ENCODE data around the gene C1orf210. TPM values are rescaled to one million over a fixed set of nuclear protein-coding genes. Genes with fewer than 3 reads are reported as not detected.

C1orf210 gene
- total RNA-seq, 8 experiments from 2014 or later = 0.11 to 0.66 (median 0.36) TPM; not detected in 2

DNA sequence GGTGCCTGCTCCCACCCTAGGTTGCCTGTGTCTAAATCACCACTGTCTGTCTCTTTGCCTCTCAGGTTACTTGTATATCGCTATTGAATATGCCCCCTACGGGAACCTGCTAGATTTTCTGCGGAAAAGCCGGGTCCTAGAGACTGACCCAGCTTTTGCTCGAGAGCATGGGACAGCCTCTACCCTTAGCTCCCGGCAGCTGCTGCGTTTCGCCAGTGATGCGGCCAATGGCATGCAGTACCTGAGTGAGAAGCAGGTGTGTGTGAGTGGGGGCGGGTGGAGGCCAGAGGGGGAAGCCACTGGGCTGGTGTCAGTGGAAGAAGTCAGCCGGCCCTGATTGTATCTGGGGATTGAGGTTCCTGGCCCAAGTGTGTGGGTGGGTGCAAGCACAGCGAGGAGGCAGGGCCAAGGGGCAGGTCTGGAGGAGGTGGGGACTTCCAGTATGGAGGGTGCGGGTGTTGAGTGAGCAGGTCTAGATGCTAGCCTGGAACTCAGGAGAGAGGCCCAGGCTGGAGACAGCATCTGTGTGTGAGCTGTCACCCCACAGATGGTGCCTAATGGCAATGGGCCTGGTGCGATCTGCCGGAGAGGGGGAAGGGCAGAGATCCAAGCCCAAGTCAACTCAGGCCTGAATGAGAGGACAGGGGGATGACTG, 32.6 kb upstream of the C1orf210 start:
- in situ Hi-C loops (cut with MboI; ENCODE audit: low pct_unique_long_range_greater_than_20kb in 2 of 9, low sequenced_read_pairs in 9 of 9, unreplicated experiment in 9 of 9) = no loop called here
- no peaks in the 10 kb centered on the region for H3K4me1 ChIP-seq (replicated peaks in 1 of 2)
- no peak overlapping the region for H3K4me3 ChIP-seq
- WGBS, 10 experiments = 40 to 100% (median 83%) methylated on average over 1 to 11 of the region's 15 CpGs; no CpG with 5 or more reads in 3 of the 10 experiments
- peak in 5 of 8 experiments; percentile 28 to 81 (median 54) for ATAC-seq (replicated peaks in 6 of 8)
- H3K27ac ChIP-seq = no peak overlapping the region

DNA sequence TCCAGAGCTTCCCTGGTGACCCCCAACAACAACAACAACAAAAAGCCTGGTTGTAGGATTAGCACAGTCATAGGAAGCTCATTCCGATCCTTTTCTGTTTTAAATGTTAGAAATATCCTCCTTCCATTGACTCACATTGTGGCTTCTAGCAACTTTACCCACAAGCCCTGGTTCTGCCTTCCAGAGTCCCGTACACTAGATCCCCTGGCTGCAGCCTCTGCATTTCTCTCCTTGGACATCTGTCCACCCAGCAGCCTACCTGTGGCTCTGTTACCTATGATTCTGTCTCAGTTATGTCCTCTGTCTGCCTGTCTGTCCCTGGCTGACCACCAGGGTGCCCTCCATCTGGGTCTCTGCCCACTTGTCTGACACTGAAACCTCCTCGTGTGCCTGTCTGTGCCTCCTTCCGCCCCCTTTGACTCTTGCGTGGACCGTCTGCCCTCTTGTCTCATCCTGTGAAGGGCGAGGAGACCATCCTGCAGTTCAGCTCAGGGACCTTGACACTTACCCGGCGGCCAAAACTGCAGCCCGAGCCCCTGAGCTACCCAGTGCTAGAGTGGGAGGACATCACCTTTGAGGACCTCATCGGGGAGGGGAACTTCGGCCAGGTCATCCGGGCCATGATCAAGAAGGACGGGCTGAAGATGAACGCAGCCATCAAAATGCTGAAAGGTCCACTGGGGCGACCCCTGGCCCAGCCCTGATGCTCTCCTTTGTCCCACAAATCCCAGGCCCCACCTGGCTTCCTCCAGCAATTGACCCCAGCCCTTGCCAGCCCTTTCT, 31.5 kb upstream of the C1orf210 start:
- Histone ChIP-seq H3K4me1 (replicated peaks in 1 of 2) (no peaks in the 10 kb centered on the region), H3K27ac (no peak overlapping the region), H3K4me3 (no peak overlapping the region)
- ATAC-seq (replicated peaks in 6 of 8) = peak in 1 of 8 experiments; percentile 18
- WGBS, 10 experiments = 40 to 91% (median 79%) methylated on average over 1 to 16 of the region's 16 CpGs; no CpG with 5 or more reads in 1 of the 10 experiments
- in situ Hi-C loops (cut with MboI; ENCODE audit: low pct_unique_long_range_greater_than_20kb in 2 of 9, low sequenced_read_pairs in 9 of 9, unreplicated experiment in 9 of 9) = no loop called here

DNA sequence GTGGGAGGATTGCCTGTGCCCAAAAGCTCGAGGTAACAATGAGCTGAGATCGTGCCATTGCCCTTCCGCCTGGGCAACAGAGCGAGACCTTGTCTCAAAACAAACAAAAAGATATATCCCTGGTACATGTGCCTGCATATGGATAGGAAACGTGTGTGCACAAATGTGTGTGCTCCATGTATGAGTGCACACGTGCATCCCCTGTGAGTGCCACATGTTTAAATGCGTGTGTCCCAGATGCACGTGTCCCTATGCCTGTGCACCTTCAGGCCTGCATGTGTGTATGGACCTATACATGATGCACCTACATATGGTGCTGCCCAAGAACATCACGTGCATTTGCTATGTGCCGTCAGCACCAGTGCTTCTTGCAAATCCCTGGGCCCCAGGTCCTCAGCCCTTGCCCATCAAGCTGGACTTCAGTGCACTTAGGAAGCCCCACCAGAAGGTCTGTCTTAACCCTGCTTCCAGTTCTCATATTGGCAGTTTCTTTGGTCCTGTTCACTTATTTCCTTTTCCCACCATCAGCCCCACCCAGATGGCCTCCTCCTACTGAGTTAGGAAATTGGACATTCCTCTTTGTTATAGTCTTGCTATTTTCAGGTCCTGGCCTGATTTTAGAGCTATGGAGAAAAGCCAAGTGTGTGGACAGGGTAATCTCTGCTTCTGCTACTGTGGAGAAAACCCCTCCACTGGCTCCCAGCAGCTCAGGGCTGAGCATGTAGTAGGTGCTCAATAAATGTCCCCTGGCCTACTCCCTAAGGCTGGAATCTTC, 30.8 kb upstream of the C1orf210 start:
- 84 to 100% (median 96%) methylated on average over 1 to 8 of the region's 10 CpGs; no CpG with 5 or more reads in 3 of the 10 experiments for WGBS, 10 experiments
- no peak for ATAC-seq (replicated peaks in 6 of 8)
- Histone ChIP-seq H3K27ac (no peak overlapping the region), H3K4me1 (replicated peaks in 1 of 2) (no peaks in the 10 kb centered on the region), H3K4me3 (no peak overlapping the region)
- in situ Hi-C loops (cut with MboI; ENCODE audit: low pct_unique_long_range_greater_than_20kb in 2 of 9, low sequenced_read_pairs in 9 of 9, unreplicated experiment in 9 of 9) = no loop called here

GRCh38 chr1:43315481-43315880, 30.1 kb upstream of the C1orf210 start:
- WGBS, 10 experiments = 64 to 100% (median 83%) methylated on average over 1 to 3 of the region's 3 CpGs; no CpG with 5 or more reads in 5 of the 10 experiments
- no peaks in the 10 kb centered on the region for H3K4me1 ChIP-seq (replicated peaks in 1 of 2)
- no peak overlapping the region for H3K27ac ChIP-seq
- ATAC-seq (replicated peaks in 6 of 8) = no peak
- no peak overlapping the region for H3K4me3 ChIP-seq
- in situ Hi-C loops (cut with MboI; ENCODE audit: low pct_unique_long_range_greater_than_20kb in 2 of 9, low sequenced_read_pairs in 9 of 9, unreplicated experiment in 9 of 9) = no loop called here

DNA sequence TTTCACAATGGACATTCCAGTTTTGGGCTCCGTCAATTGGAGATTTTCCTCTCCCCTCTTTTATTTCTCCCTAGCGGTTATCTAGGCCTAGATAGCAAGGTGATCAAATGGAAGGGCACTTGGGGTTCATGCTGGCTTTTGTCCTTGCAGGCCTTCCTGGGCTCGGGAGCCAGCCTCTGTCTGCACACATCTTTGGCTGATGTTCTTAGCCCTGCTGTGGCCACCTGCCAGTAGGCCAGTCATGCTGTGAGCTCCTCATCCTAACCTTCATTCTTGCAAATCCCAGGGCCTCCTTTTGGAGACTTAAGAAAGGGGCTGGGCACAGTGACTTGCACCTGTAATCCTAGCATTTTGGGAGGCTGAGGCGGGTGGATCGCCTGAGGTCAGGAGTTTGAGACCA, 28.9 kb upstream of the C1orf210 start:
- in situ Hi-C loops (cut with MboI; ENCODE audit: low pct_unique_long_range_greater_than_20kb in 2 of 9, low sequenced_read_pairs in 9 of 9, unreplicated experiment in 9 of 9) = no loop called here
- ATAC-seq (replicated peaks in 6 of 8) = no peak
- no peak overlapping the region for H3K4me3 ChIP-seq
- WGBS, 10 experiments = 38 to 100% (median 100%) methylated on average over 1 to 5 of the region's 5 CpGs; no CpG with 5 or more reads in 1 of the 10 experiments
- H3K27ac ChIP-seq = no peak overlapping the region
- no peaks in the 10 kb centered on the region for H3K4me1 ChIP-seq (replicated peaks in 1 of 2)

DNA sequence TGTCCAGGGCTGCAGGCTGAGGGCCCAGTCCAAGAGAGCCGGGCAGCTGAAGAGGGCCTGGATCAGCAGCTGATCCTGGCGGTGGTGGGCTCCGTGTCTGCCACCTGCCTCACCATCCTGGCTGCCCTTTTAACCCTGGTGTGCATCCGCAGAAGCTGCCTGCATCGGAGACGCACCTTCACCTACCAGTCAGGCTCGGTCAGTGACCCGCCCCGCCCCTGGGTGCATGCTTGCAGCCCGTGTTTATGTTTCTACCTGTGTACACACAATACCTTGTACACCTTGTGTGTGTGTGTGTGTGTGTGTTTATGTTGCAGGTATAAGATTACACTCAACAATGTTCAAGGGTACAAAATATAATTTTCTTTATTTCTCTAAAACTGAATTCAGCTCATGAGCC, 28.4 kb upstream of the C1orf210 start:
- Histone ChIP-seq H3K4me1 (replicated peaks in 1 of 2) (no peaks in the 10 kb centered on the region), H3K4me3 (no peak overlapping the region), H3K27ac (no peak overlapping the region)
- in situ Hi-C loops (cut with MboI; ENCODE audit: low pct_unique_long_range_greater_than_20kb in 2 of 9, low sequenced_read_pairs in 9 of 9, unreplicated experiment in 9 of 9) = no loop called here
- whole genome bisulfite sequencing, 10 experiments = 20 to 100% (median 90%) methylated on average over 1 to 10 of the region's 10 CpGs; no CpG with 5 or more reads in 4 of the 10 experiments
- ATAC-seq (replicated peaks in 6 of 8) = no peak

GRCh38 chr1:43312663-43313515, 27.5 kb upstream of the C1orf210 start:
- no peaks in the 10 kb centered on the region for H3K4me1 ChIP-seq (replicated peaks in 1 of 2)
- in situ Hi-C loops (cut with MboI; ENCODE audit: low pct_unique_long_range_greater_than_20kb in 2 of 9, low sequenced_read_pairs in 9 of 9, unreplicated experiment in 9 of 9) = no loop called here
- 57 to 98% (median 89%) methylated on average over 1 to 9 of the region's 24 CpGs; no CpG with 5 or more reads in 3 of the 10 experiments for WGBS, 10 experiments
- no peak overlapping the region for H3K4me3 ChIP-seq
- no peak overlapping the region for H3K27ac ChIP-seq
- ATAC-seq (replicated peaks in 6 of 8) = no peak

DNA sequence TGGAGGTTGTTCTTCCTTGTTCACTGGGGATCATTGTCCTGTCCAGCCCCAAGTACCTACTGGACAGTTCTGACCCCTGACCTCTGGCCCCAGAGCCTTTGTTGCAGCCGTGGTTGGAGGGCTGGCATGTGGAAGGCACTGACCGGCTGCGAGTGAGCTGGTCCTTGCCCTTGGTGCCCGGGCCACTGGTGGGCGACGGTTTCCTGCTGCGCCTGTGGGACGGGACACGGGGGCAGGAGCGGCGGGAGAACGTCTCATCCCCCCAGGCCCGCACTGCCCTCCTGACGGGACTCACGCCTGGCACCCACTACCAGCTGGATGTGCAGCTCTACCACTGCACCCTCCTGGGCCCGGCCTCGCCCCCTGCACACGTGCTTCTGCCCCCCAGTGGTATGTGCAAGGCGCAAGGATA, 26.8 kb upstream of the C1orf210 start:
- H3K27ac ChIP-seq = no peak overlapping the region
- 75 to 87% (median 85%) methylated on average over 4 to 11 of the region's 19 CpGs; no CpG with 5 or more reads in 7 of the 10 experiments for WGBS, 10 experiments
- no peak overlapping the region for H3K4me3 ChIP-seq
- in situ Hi-C loops (cut with MboI; ENCODE audit: low pct_unique_long_range_greater_than_20kb in 2 of 9, low sequenced_read_pairs in 9 of 9, unreplicated experiment in 9 of 9) = no loop called here
- peak in 1 of 8 experiments; percentile 24 for ATAC-seq (replicated peaks in 6 of 8)
- no peaks in the 10 kb centered on the region for H3K4me1 ChIP-seq (replicated peaks in 1 of 2)

DNA sequence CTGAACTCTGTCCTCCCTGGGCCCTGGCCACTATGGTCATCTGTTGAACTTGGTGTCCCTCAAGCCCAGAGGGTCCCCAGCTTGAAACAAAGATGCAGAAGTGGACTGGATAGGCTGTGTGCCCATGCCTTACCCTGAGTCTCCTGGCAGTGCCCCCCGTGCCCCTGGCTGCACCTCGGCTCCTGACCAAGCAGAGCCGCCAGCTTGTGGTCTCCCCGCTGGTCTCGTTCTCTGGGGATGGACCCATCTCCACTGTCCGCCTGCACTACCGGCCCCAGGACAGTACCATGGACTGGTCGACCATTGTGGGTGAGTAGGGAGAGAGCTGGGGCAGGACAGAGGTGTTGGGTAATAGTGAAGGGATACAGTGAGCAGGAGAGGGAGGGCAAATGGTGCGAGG, 26.1 kb upstream of the C1orf210 start:
- no peak for ATAC-seq (replicated peaks in 6 of 8)
- in situ Hi-C loops (cut with MboI; ENCODE audit: low pct_unique_long_range_greater_than_20kb in 2 of 9, low sequenced_read_pairs in 9 of 9, unreplicated experiment in 9 of 9) = no loop called here
- 67 to 100% (median 89%) methylated on average over 1 to 5 of the region's 9 CpGs; no CpG with 5 or more reads in 5 of the 10 experiments for WGBS, 10 experiments
- Histone ChIP-seq H3K27ac (no peak overlapping the region), H3K4me1 (replicated peaks in 1 of 2) (no peaks in the 10 kb centered on the region), H3K4me3 (no peak overlapping the region)

GRCh38 chr1:43309405-43310025, 24.1 kb upstream of the C1orf210 start:
- 70 to 100% (median 80%) methylated on average over 4 to 8 of the region's 13 CpGs; no CpG with 5 or more reads in 6 of the 10 experiments for WGBS, 10 experiments
- Histone ChIP-seq H3K4me1 (replicated peaks in 1 of 2) (peaks cover 0 to under 1% of the 10 kb centered on the region in 2 donors), H3K4me3 (no peak overlapping the region), H3K27ac (no peak overlapping the region)
- ATAC-seq (replicated peaks in 6 of 8) = peak in 1 of 8 experiments; percentile 19
- in situ Hi-C loops (cut with MboI; ENCODE audit: low pct_unique_long_range_greater_than_20kb in 2 of 9, low sequenced_read_pairs in 9 of 9, unreplicated experiment in 9 of 9) = no loop called here

DNA sequence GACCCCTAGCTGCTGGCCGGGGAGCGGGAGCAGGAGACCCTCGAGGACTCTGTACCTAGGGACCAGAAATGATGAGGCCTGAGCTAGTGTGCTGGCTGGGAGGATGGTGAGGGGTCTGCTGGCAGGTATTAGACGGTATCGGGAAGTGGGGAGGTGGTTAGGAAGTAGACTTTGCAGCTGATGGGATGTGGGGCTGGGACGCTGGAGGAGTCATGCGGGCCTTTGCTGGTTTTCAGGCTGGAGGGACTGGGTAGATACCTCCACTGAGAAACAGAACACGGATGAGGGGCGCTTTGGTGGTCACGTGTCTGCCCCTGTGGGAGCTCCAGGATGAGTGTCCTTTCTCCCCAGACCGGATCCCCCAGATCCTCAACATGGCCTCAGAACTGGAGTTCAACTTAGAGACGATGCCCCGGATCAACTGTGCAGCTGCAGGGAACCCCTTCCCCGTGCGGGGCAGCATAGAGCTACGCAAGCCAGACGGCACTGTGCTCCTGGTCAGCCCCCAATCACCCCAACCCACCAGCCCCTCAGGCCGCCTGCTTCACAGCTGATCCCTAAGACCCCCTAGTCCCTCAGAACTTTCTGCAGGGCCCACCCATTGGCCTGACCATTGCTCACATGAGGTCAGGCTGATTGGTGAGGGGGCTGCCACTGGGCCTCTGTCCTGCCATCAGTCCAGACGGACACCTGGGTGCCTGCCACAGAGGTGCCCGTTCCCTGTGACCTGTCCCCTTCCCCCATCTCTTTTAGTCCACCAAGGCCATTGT, 23.4 kb upstream of the C1orf210 start:
- in situ Hi-C loops (cut with MboI; ENCODE audit: low pct_unique_long_range_greater_than_20kb in 2 of 9, low sequenced_read_pairs in 9 of 9, unreplicated experiment in 9 of 9) = no loop called here
- WGBS, 10 experiments = 60 to 94% (median 86%) methylated on average over 1 to 13 of the region's 20 CpGs; no CpG with 5 or more reads in 5 of the 10 experiments
- peaks cover 0 to 5% of the 10 kb centered on the region in 2 donors for H3K4me1 ChIP-seq (replicated peaks in 1 of 2)
- H3K4me3 ChIP-seq = no peak overlapping the region
- H3K27ac ChIP-seq = no peak overlapping the region
- no peak for ATAC-seq (replicated peaks in 6 of 8)
